Colon (tissue), 2 donors: ENCODE measurements around the gene GLIPR1L1.

Experiments used
- FAIRE-seq: peaks from 2 replicates; lab custom pipeline; 2012; peaks lifted over from hg19 to GRCh38; lab: Jason Lieb, UNC
- donor health status: control.
- donor health status: control.

Gene GLIPR1L1

GRCh38 chr12:75350413-75350812 lies 15.9 kb downstream of the GLIPR1L1 start:
- FAIRE-seq: no peak

- no peak for FAIRE-seq
Observed at GRCh38 chr12:75354011-75354410, 19.5 kb downstream of the GLIPR1L1 start.

DNA sequence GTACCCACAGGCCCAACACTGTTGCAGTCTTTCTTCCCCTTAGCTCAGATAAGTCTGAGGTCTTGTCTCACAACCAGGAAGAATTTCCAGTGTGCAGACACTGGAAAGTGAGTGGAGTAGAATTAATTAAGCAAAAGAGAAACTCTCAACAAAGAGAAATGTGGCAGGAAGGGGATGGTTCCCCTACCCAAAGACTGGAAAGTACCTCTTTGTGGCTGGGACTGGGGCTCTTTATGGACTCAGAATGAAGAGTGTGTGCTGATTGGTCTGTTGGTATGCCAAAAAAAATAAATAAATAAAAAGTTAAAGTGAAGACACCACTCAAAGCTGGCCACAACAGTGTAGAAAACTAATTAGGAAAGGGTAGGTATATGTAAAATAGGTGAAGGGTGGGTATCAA lies 26.4 kb downstream of the GLIPR1L1 start:
- no peak for FAIRE-seq

DNA sequence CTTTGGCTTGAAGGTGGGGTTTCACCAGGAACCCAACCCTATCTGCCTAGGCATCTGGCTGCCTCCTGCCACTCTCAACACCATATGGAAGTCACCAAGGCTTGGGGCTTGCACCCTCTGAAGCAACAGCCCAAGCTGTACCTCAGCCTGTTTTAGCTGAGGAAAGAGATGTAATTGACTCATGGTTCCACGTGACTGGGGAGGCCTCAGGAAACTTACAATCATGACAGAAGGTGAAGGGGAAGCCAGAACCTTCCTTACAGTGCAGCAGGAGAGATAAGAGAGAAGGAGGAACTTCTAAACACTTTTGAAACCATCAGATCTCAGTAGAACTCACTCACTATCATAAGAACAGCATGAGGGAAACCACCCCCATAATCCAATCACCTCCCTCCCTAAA lies 26.9 kb downstream of the GLIPR1L1 start:
- FAIRE-seq: no peak

DNA sequence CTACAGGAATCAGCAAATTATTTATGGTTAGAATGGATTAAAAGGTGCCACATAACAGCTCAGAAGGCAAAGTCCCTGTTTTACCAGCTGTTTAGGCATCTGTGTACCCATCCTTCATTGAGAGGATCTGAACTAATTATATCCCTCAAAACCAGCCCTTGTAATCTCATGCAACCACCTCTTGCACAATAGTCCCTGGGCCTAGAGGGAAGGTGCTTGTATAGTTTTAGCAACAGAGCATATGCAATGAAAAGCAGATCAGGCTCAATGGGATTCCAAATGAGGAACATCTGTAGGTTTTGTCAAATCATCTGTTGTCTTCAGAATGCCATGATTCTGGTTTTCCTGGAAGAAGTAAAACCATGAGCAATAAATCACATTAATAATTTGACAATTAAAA lies 30.4 kb downstream of the GLIPR1L1 start:
- no peak for FAIRE-seq

DNA sequence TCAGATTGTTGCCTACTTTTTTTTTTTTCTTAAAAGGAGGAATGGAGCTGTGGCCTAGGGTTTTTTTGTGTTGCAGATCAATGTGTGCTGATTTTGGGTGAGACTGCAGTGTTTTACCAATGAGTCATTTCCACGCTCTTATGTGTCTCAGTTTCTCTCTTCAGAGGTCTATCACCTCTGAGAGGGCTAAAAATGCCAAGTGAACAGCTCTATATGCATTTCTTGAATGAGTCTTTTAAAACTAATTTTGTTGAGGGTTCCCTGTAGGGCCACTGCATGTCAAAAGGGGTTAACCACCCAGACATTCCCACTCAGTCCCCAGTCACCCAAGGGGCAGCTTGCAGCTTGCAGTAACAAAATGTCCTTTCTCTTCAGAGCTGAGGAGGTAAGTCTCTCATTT lies 32.2 kb downstream of the GLIPR1L1 start:
- FAIRE-seq: no peak

DNA sequence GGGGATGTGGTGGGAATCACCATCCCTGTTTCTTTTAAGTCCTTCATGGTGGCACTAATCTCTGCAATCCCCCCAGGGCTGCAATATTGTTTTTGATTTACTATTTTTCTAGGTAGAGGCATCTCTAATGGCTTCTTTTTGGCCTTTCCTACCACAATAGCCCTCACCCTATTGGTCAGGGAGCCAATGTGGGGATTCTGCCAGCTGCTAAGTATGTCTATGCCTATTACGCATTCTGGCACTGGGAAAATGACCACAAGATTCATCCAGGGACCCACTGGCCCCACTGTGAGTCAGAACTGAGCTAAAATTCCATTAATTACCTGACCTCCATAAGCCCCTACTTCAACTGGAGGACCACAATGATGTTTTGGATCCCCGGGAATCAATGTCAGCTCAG lies 40.5 kb downstream of the GLIPR1L1 start:
- no peak for FAIRE-seq

DNA sequence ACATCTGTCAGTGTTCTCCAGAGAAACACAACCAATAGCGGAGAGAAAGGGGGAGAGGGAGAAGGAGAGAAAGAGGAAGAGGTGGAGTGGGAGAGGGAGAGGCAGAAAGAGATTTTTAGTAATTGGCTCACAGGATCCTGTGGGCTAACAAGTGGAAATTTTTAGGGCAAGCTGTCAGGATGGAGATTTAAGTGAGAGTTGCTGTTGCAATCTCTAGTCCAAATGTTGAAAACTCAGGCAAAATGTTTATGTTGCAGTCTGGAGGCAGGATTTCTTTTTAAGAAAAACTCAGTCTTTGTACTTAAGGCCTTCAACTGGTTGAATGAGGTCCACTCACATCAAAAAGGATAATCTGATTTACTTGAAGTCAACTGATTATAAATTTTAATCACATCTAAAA lies 43.9 kb downstream of the GLIPR1L1 start:
- FAIRE-seq: no peak

- FAIRE-seq: no peak
Observed at GRCh38 chr12:75389061-75389460, 54.6 kb downstream of the GLIPR1L1 start.

DNA sequence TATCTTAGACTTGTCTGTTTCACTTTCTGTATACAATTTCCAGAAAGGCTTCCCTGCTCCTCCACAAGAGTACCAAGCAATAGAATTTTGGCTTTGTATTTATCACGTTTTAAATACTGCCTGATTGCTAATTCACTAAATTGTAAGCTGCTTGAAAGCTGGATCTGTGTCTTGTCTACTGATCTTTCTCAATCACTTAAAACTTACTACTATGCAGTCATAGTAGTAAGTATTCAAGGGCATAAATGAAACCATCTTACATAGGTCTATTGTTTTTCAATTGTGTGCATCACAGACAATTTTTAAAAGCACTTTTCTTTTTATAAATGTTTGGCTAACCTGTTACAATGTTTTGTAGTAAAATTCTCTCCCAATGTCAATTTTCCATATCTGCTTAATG lies 55.2 kb downstream of the GLIPR1L1 start:
- no peak for FAIRE-seq

- no peak for FAIRE-seq
Observed at GRCh38 chr12:75390156-75390898, 55.9 kb downstream of the GLIPR1L1 start.

GRCh38 chr12:75390899-75391538 lies 56.5 kb downstream of the GLIPR1L1 start, which contains the start of gene GLIPR1L2:
GLIPR1L2 (plus strand) TSS chr12:75391089; CDS start chr12:75391117, 28 bp downstream.
- no peak for FAIRE-seq

GRCh38 chr12:75404231-75404630 lies 69.8 kb downstream of the GLIPR1L1 start:
- no peak for FAIRE-seq

- no peak for FAIRE-seq
Observed at GRCh38 chr12:75407683-75408082, 73.2 kb downstream of the GLIPR1L1 start.

GRCh38 chr12:75409830-75410229 lies 75.4 kb downstream of the GLIPR1L1 start:
- FAIRE-seq: no peak

DNA sequence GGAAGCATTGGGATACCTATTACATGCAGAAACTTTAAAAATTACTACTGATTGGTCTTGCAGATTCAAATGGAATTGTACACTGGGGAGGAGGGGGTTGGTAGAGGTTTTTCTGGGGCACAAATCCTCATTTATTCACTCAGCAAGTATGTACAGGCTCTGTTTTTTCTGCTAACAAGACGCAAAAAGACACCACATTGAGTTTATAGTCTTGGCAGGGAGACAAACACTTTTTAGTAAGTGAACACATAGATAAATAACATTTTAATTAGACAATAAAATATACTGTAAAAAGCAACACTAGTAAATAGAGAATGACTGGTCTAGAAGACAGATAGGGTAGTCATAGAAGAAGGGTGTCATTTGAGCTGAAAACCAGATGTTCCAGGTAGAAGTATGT lies 80.2 kb downstream of the GLIPR1L1 start:
- no peak for FAIRE-seq

GRCh38 chr12:75419841-75420240 lies 85.4 kb downstream of the GLIPR1L1 start:
- no peak for FAIRE-seq
